ENCODE data around the gene TAS1R1. TPM values are rescaled to one million over a fixed set of nuclear protein-coding genes. Genes with fewer than 3 reads are reported as not detected.

The TAS1R1 gene
- total and polyA plus RNA-seq, 12 donors: not detected

GRCh38 chr1:6511561-6512244 lies 43.4 kb upstream of the TAS1R1 start:
- no peak for ATAC-seq
- no peak for DNase-seq
- Histone ChIP-seq H3K4me1 (peaks cover 0 to 24% (median 0%) of the 10 kb centered on the region in 9 donors), H3K4me3 (no peak overlapping the region), H3K36me3 (no peaks in the 10 kb centered on the region), H3K27ac (no peak overlapping the region), H3K27me3 (no peaks in the 10 kb centered on the region), H3K9me3 (no peaks in the 10 kb centered on the region)
- intact Hi-C loops (cut with DNase I): no loop called here
- no peak for TF ChIP-seq CTCF (IDR thresholded peaks at IDR 0.05)
- WGBS, 2 donors: 84 to 85% methylated on average over 16 of the region's 16 CpGs

- H3K4me1 ChIP-seq: peaks cover 0 to 17% (median 0%) of the 10 kb centered on the region in 9 donors
- no peak for ATAC-seq
- no peaks in the 10 kb centered on the region for H3K9me3 ChIP-seq
- no peak for DNase-seq
- no peaks in the 10 kb centered on the region for H3K36me3 ChIP-seq
- H3K27ac ChIP-seq: no peak overlapping the region
- intact Hi-C loops (cut with DNase I): no loop called here
- no peak overlapping the region for H3K4me3 ChIP-seq
- TF ChIP-seq CTCF (IDR thresholded peaks at IDR 0.05): no peak
- H3K27me3 ChIP-seq: no peaks in the 10 kb centered on the region
- 90 to 93% methylated on average over 19 of the region's 19 CpGs for WGBS, 2 donors
Measured at GRCh38 chr1:6512245-6512907, 42.7 kb upstream of the TAS1R1 start.

- Histone ChIP-seq H3K4me3 (no peak overlapping the region), H3K36me3 (no peaks in the 10 kb centered on the region), H3K4me1 (peaks cover 0 to 13% (median 0%) of the 10 kb centered on the region in 9 donors), H3K27ac (peak overlapping the region in 1 of 10 donors; percentile 41), H3K27me3 (no peaks in the 10 kb centered on the region), H3K9me3 (no peaks in the 10 kb centered on the region)
- no peak for DNase-seq
- TF ChIP-seq CTCF (IDR thresholded peaks at IDR 0.05): no peak
- WGBS, 2 donors: 78 to 84% methylated on average over 8 of the region's 8 CpGs
- ATAC-seq: no peak
- intact Hi-C loops (cut with DNase I): no loop called here
Measured at GRCh38 chr1:6512908-6513280, 42.2 kb upstream of the TAS1R1 start.

GRCh38 chr1:6513320-6513801 lies 41.7 kb upstream of the TAS1R1 start:
- no peak for DNase-seq
- peak overlapping the region in 1 of 10 donors; percentile 41 for H3K27ac ChIP-seq
- ATAC-seq: peak in 2 of 8 donors; percentile 25 to 60

More at GRCh38 chr1:6513320-6513801, 41.7 kb upstream of the TAS1R1 start:
- Histone ChIP-seq H3K4me3 (no peak overlapping the region), H3K27me3 (no peaks in the 10 kb centered on the region), H3K36me3 (no peaks in the 10 kb centered on the region), H3K4me1 (peaks cover 0 to 13% (median 0%) of the 10 kb centered on the region in 9 donors), H3K9me3 (no peaks in the 10 kb centered on the region)
- TF ChIP-seq CTCF (IDR thresholded peaks at IDR 0.05): no peak
- 76 to 85% methylated on average over 9 of the region's 9 CpGs for WGBS, 2 donors
- intact Hi-C loops (cut with DNase I): no loop called here
